Activated naive CD8-positive, alpha-beta T cell treated with anti-CD3 and anti-CD28 coated beads, Interleukin-2, amount 50 U/mL, for 24 hours (primary cell): Measurements from ENCODE around the gene AMOTL1.
A peak's percentile ranks its signal among the peaks of the same experiment; 100 is the strongest.

Source experiments
- ATAC-seq: fragments of 150-1000 bp; cut with Tn5 transposase; one replicate; pipeline ENCODE4 v1.10.0; 2021
- DNase-seq: peaks from one replicate; pipeline ENCODE4 v3.0.0; 2021
- H3K27ac Mint-ChIP-seq: one replicate; pipeline ENCODE4 v1.8.0; 2021; ENCODE audit warnings: mild to moderate bottlenecking, mixed read lengths
- H3K27me3 Mint-ChIP-seq: one replicate; pipeline ENCODE4 v1.8.0; 2021; ENCODE audit warnings: mixed read lengths
- H3K36me3 Mint-ChIP-seq: one replicate; pipeline ENCODE4 v1.8.0; 2021; ENCODE audit warnings: low read depth, mixed read lengths
- H3K4me1 Mint-ChIP-seq: one replicate; pipeline ENCODE4 v1.8.0; 2021; ENCODE audit warnings: mixed read lengths
- H3K4me3 Mint-ChIP-seq: one replicate; pipeline ENCODE4 v1.8.0; 2021; ENCODE audit warnings: mild to moderate bottlenecking, moderate library complexity, mixed read lengths
- H3K9me3 Mint-ChIP-seq: one replicate; pipeline ENCODE4 v1.8.0; 2021; ENCODE audit warnings: mixed read lengths

The AMOTL1 gene

DNA sequence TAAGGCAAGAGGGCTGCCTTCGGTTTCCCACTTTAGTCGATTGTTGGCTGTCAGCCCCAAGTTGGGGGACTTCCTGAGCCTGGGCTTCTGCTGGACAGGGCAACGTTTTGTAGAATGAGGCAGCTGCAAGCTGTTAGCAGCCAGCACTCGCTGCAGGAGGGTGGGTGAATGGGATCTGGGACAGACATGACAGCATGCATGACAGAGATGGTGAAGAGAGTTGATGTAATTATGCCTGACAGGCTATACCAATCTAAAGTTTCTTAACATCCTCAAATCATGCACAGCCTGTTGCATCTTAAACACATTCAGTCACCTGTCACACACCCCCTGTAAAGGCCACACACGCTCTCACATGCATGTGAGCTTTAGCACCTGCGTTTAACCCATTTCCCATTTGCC is 156.0 kb downstream of the AMOTL1 start:
- DNase-seq = no peak
- ATAC-seq = no peak
- Mint-ChIP-seq H3K27ac (no peak overlapping the region), H3K27me3 (no peaks in the 10 kb centered on the region), H3K36me3 (peaks cover 6% of the 10 kb centered on the region), H3K9me3 (peaks cover 13% of the 10 kb centered on the region), H3K4me1 (peaks cover 32% of the 10 kb centered on the region), H3K4me3 (no peak overlapping the region)

DNA sequence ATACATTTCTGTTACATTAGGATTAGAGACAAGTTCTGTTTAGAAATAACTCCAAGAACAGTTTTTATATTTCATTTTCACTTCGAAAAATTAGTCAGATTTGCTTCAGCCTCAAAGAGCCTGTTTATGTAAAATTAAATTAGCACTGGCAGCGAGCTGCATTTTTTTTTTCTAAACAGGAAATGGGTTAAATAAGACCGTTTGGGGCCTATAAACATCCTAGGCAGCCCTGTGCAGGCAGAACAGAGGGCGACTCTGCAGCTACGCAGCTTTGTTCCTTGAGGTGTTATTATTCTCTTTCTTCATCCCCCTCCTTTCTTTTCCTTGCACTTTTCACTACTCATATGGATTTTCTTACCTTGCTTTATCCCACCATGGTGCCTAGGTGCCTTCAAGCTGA is 156.5 kb downstream of the AMOTL1 start:
- H3K27me3 Mint-ChIP-seq = no peaks in the 10 kb centered on the region
- H3K27ac Mint-ChIP-seq = peak overlapping the region; percentile 51
- peaks cover 13% of the 10 kb centered on the region for H3K9me3 Mint-ChIP-seq
- peaks cover 32% of the 10 kb centered on the region for H3K4me1 Mint-ChIP-seq
- no peak for DNase-seq
- H3K36me3 Mint-ChIP-seq = peaks cover 6% of the 10 kb centered on the region
- no peak for ATAC-seq
- no peak overlapping the region for H3K4me3 Mint-ChIP-seq

DNA sequence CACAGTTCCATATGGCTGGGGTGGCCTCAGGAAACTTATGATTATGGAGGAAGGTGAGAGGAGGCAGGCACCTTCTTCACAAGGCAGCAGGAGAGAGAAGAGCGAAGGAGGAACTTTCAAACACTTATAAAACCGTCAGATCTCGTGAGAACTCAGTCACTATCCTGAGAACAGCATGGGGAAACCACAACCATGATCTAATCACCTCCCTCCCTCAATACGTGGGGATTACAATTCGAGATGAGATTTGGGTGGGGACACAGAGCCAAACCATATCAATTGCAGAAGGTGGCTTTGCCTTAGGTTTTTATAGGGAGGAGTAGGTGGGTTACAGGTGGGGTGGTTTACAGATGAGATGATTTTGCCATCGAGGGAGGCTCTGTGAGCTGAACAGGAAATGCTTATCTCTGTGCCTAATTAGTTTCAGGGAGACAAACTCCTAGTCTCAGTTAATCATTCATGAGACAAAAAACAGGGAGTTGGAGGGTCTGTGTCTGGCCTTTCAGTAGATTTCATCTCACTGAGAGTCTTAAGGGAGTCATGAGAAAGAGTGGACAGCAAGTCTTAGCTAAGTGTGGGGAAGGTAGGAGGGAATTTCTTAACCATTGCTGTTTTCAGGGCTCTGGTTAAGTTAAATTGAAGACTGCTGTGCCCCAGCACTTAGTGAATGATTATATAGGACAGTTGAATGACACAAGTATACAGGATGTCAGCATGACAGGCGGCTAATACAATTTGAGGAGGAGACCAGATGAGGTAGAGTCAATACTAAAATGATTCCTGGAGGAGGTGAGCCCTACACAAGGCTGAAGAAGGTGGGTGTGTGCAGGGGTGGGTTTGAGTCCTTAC is 157.5 kb downstream of the AMOTL1 start:
- H3K27ac Mint-ChIP-seq = no peak overlapping the region
- H3K4me1 Mint-ChIP-seq = peaks cover 32% of the 10 kb centered on the region
- no peaks in the 10 kb centered on the region for H3K27me3 Mint-ChIP-seq
- ATAC-seq (no peak), DNase-seq (no peak)
- H3K9me3 Mint-ChIP-seq = peaks cover 13% of the 10 kb centered on the region
- no peak overlapping the region for H3K4me3 Mint-ChIP-seq
- H3K36me3 Mint-ChIP-seq = peaks cover 6% of the 10 kb centered on the region

DNA sequence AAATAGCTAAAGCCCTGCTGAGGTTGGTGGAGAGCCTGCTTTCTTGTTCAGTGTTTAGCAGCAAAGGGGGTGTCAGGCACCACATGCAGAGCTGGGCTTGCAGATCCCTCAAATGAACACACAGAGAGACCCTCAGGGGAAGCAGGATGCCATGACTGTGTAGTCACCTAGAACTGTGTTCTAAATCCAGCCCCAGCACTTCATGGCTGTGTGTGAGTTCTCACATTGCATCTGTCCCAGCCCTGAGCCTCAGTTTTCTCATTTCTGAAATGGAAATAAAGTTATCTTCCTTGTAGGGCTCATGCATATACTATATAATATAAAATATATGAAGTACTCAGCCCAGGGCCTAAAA is 158.1 kb downstream of the AMOTL1 start:
- H3K4me1 Mint-ChIP-seq = peaks cover 32% of the 10 kb centered on the region
- peaks cover 13% of the 10 kb centered on the region for H3K9me3 Mint-ChIP-seq
- H3K36me3 Mint-ChIP-seq = peaks cover 6% of the 10 kb centered on the region
- ATAC-seq (no peak), DNase-seq (no peak)
- H3K27me3 Mint-ChIP-seq = no peaks in the 10 kb centered on the region
- H3K27ac Mint-ChIP-seq = no peak overlapping the region
- no peak overlapping the region for H3K4me3 Mint-ChIP-seq
